ENCODE measurements around the gene EMD.
"Not testable (repeated sequence)": the region's sequence is repeated elsewhere in the genome, so short reads cannot be mapped to it uniquely, and the experiment has no call there.

Gene EMD

GRCh38 chrX:154371017-154371788 is 7.9 kb upstream of the EMD start:
- DNase-seq (ENCODE audit: low read depth), result peak; percentile 86

DNA sequence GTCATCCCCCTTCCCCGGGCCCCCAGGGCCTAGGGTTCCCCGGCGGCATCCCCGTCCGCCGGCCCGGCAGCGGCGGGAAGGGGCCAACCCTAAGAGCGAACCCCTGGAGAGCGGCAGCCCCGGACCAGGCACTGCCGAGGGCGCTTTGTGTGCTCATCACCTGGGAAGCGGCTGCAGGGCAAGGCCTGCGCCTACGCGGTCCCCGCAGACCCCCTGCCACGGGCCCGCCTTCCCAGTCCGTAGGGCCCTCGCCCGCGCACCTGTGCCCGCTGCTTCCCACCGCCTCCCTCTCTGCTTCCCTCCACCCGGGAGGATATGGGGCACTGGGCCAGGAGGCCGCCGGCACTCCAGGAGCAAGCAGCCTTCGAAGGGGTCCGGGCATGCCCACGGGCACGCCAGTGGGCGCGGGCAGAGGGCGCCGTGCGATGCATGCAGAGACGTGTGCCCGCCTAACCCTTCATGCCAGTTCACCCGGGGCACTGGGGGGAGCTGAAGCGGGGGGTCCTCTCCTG is 7.2 kb upstream of the EMD start:
- no peak for DNase-seq (ENCODE audit: low read depth)

GRCh38 chrX:154372612-154373022 is 6.5 kb upstream of the EMD start:
- no peak for DNase-seq (ENCODE audit: low read depth)

- DNase-seq (ENCODE audit: low read depth), result no peak
These were observed 5.5 kb upstream of the EMD start for GRCh38 chrX:154373340-154374306.

- DNase-seq (ENCODE audit: low read depth), result peak; percentile 41
These were observed 4.6 kb upstream of the EMD start, which contains the start of gene FLNA for GRCh38 chrX:154374313-154375155. TSS of gene FLNA (minus strand) at chrX:154374634. CDS start at chrX:154371245, 3,389 bp downstream.

DNA sequence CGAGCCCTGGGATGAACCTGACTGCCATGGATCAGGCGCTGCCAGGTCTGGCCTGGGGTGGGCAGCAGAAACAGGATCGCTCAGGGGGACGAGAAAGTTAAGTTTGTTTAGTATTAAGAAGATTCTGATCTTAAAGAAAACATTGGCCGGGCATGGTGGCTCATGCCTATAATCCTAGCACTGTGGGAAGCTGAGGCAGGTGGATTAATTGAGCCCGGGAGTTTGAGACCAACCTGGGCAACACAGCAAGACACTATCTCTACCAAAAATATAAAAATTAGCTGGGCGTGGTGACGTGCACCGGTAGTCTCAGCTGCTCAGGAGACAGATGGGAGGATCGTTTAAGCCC is 4.0 kb upstream of the EMD start:
- DNase-seq (ENCODE audit: low read depth), result no peak

GRCh38 chrX:154376774-154377173 is 2.3 kb upstream of the EMD start:
- DNase-seq (ENCODE audit: low read depth), result no peak

GRCh38 chrX:154378059-154378798 is 866 bp upstream of the EMD start:
- peak; percentile 30 for DNase-seq (ENCODE audit: low read depth)

- no peak for DNase-seq (ENCODE audit: low read depth)
These were observed 465 bp downstream of the EMD start for GRCh38 chrX:154379569-154379951.

GRCh38 chrX:154380153-154380552 is 1.1 kb downstream of the EMD start:
- DNase-seq (ENCODE audit: low read depth), result no peak

DNA sequence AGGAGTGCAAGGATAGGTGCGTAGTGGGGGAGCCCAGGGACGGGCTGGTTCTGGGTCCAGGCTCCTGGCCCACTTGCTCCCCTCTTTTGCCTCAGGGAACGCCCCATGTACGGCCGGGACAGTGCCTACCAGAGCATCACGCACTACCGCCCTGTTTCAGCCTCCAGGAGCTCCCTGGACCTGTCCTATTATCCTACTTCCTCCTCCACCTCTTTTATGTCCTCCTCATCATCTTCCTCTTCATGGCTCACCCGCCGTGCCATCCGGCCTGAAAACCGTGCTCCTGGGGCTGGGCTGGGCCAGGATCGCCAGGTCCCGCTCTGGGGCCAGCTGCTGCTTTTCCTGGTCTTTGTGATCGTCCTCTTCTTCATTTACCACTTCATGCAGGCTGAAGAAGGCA is 1.7 kb downstream of the EMD start:
- no peak for DNase-seq (ENCODE audit: low read depth)

GRCh38 chrX:154381271-154381670 is 2.2 kb downstream of the EMD start:
- DNase-seq (ENCODE audit: low read depth), result no peak

- DNase-seq (ENCODE audit: low read depth), result no peak
These were observed 3.5 kb downstream of the EMD start for GRCh38 chrX:154382483-154383069.

- DNase-seq (ENCODE audit: low read depth), result no peak
These were observed 4.5 kb downstream of the EMD start for GRCh38 chrX:154383359-154384283.

GRCh38 chrX:154384284-154384892 is 5.3 kb downstream of the EMD start:
- no peak for DNase-seq (ENCODE audit: low read depth)

GRCh38 chrX:154388094-154388493 is 9.0 kb downstream of the EMD start:
- not testable (repeated sequence) for DNase-seq (ENCODE audit: low read depth)

- not testable (repeated sequence) for DNase-seq (ENCODE audit: low read depth)
These were observed 9.6 kb downstream of the EMD start for GRCh38 chrX:154388649-154389048.

GRCh38 chrX:154389812-154390747 is 11.0 kb downstream of the EMD start:
- not testable (repeated sequence) for DNase-seq (ENCODE audit: low read depth)

Measured in activated T-cell treated with anti-CD3 and anti-CD28 coated beads for 48 hours (primary cell).